GM12873 (cell line): ENCODE results near the gene BTBD9.

Source experiments
- CTCF ChIP-seq: IDR thresholded peaks from 2 replicates; pipeline ENCODE4 v1.5.1; 2012; ENCODE audit warnings: low read depth, mild to moderate bottlenecking, moderate library complexity, low read length, control low read depth; ENCODE audit not compliant: insufficient read depth; ENCODE audit errors: missing control alignments

Gene BTBD9

DNA sequence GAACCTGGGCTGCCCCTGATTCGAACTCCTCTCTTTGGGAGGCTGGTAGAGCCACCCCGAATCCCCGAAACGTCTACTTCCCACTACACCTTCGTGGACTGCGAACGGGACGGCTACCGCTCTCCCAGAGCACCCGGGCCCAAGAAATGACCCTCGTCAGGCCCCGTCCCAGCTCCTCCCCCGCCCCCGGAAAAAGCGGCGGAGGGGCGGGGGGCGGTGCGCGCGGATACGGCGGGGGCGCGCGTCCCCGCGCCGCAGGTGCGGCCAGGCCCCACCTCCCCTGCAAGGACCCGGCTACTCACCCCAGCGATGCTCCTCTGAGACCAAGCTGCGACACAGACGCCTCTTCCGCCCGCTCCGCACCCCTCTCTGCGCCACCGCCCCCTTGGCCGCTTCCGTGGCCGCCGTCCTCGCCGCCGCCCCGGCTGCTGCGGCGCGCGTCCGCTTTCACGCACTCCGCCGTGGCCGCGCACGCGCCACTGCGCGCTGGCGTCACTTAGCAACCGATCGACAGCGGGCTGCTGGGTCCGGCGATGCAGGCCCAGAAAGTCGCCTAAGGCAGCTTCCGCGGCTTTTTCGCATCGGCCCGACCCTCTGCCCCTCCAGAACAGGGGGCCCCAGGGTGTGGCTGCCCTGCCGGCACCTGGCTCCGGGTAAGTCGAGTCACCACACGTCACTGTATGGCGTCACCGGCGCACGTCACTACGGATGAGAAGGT, at the start of gene BTBD9:
Gene BTBD9, minus strand, starts transcription at position 432 of the 718 bp plus-strand sequence.
- TF ChIP-seq CTCF, result no peak

DNA sequence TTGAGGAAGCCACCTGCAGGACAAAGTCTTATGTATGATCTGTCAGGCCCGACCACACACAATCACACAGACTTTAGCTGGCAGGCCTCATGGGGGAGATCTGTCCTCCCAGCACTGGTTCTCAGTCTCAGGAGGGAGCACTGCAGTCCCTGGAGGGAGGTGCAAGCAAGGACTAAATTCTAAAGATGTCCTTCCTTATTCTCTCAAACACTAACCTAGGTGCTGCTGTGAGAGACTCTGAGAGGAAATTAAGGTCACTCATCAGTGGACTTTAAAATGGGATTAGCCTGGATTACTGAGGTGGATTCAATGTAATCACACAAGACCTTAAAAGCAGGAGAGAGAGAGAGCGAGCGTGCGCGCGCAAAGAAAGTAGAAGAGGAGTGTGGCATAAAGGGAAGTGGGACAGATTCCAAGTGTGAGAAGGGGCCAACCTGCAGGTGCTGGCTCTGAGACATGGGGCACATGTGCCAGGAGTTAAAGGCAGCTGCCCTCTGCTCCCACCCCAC, 48.9 kb upstream of the BTBD9 start:
- TF ChIP-seq CTCF, result no peak

GRCh38 chr6:38687549-38687948, 47.8 kb upstream of the BTBD9 start:
- TF ChIP-seq CTCF, result no peak

- no peak for TF ChIP-seq CTCF
These were observed 47.3 kb upstream of the BTBD9 start for GRCh38 chr6:38687043-38687353.

DNA sequence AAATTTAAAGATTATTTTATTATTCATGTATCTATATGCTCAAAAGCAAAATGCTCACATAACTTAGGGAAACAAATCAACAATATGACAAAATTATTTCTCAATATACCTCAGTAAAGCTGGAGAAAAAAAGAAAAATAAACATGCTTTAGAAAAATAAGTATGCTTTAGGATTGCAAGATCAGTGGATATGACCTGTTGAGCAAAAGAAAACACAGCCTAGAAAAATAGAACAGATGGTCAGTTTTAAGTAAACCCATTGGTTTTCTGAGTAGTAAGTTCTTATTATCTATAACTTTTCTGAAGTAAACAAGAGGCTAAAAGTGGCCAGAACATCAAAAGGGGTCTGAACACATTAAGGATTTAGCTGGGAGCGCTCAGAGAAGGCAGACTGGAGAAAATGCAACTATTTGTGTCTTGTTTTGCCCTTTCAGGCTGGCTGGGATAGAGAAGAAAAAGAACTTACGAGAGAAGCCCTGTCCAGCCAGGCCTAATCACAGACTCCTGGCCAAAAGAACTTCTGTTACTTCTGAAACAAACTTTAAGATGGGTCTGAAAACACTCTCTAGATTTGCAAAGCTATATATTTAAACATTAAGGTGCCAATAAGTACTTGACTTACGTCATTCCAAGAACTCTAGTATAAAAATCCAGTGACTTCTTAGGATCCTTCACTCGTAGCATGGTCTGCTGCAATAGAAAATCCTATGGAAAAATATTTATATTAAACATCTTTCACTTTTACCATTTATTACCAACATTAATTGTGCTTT, 46.7 kb upstream of the BTBD9 start:
- no peak for TF ChIP-seq CTCF

GRCh38 chr6:38684904-38685303, 45.2 kb upstream of the BTBD9 start:
- TF ChIP-seq CTCF, result no peak

- TF ChIP-seq CTCF, result no peak
These were observed 44.5 kb upstream of the BTBD9 start for GRCh38 chr6:38684237-38684636.
